Fibroblast of lung (primary cell): Measurements from ENCODE around the gene KCTD11. TPM values are rescaled to one million over a fixed set of nuclear protein-coding genes. Genes with fewer than 3 reads are reported as not detected.

ENCODE experiments used
- DNase-seq, 2 donors: peaks; one replicate each; pipeline versions ENCODE4 v3.0.0 to v3.0.0-alpha.2; 2010; ENCODE audit warnings: low read depth in 2 of 2
- H2AFZ ChIP-seq: 2 replicates; pipeline ENCODE4 v1.5.1; 2012; ENCODE audit warnings: low read length, control low read depth, inconsistent platforms
- H3K27ac ChIP-seq: 2 replicates; pipeline ENCODE4 v1.5.1; 2011; ENCODE audit warnings: low read length, control low read depth; ENCODE audit not compliant: insufficient read depth
- H3K27me3 ChIP-seq: 2 replicates; pipeline ENCODE4 v1.5.1; 2011; ENCODE audit warnings: mild to moderate bottlenecking, low read length; ENCODE audit not compliant: control insufficient read depth, insufficient read depth
- H3K36me3 ChIP-seq: 2 replicates; pipeline ENCODE4 v1.5.1; 2011; ENCODE audit warnings: low read length; ENCODE audit not compliant: control insufficient read depth, insufficient read depth
- H3K4me1 ChIP-seq: 2 replicates; pipeline ENCODE4 v1.5.1; 2011; ENCODE audit warnings: low read length; ENCODE audit not compliant: control insufficient read depth, insufficient read depth; ENCODE audit errors: extremely low read depth
- H3K4me2 ChIP-seq: 2 replicates; pipeline ENCODE4 v1.5.1; 2011; ENCODE audit warnings: low read length, control low read depth; ENCODE audit not compliant: insufficient read depth; ENCODE audit errors: extremely low read depth
- H3K4me3 ChIP-seq, 4 experiments: fragments of 200-600 bp in 1 of 4; sonication (generic) in 1 of 4; replicated peaks in 1 of 4; 2 replicates each; pipeline ENCODE4 v1.5.1; 2011 to 2016; ENCODE audit warnings: low read length in 4 of 4, low read depth in 3 of 4, mild to moderate bottlenecking in 3 of 4, control low read depth in 2 of 4, inconsistent platforms in 1 of 4, mixed read lengths in 1 of 4; ENCODE audit not compliant: insufficient read depth in 1 of 4; ENCODE audit errors: control extremely low read depth in 1 of 4
- H3K79me2 ChIP-seq: 2 replicates; pipeline ENCODE4 v1.5.1; 2012; ENCODE audit warnings: mild to moderate bottlenecking, low read length, inconsistent platforms; ENCODE audit not compliant: control insufficient read depth, insufficient read depth
- H3K9ac ChIP-seq: 2 replicates; pipeline ENCODE4 v1.5.1; 2011; ENCODE audit warnings: mild to moderate bottlenecking, low read length, control low read depth; ENCODE audit not compliant: insufficient read depth
- H3K9me3 ChIP-seq: 2 replicates; pipeline ENCODE4 v1.5.1; 2012; ENCODE audit warnings: low read depth, low read length; ENCODE audit not compliant: control insufficient read depth, insufficient read depth
- H4K20me1 ChIP-seq: 2 replicates; pipeline ENCODE4 v1.5.1; 2011; ENCODE audit warnings: low read length; ENCODE audit not compliant: control insufficient read depth, insufficient read depth; ENCODE audit errors: extremely low read depth
- CTCF ChIP-seq, 2 donors: IDR thresholded peaks in 1 of 2; conservative IDR thresholded peaks in 1 of 2; 1 replicate in 1 of 2; 2 replicates in 1 of 2; pipeline ENCODE4 v1.5.1; 2011 to 2012; ENCODE audit warnings: low read length in 2 of 2, control low read depth in 1 of 2, inconsistent platforms in 1 of 2, low read depth in 1 of 2, mild to moderate bottlenecking in 1 of 2
- EZH2 ChIP-seq: IDR thresholded peaks from 2 replicates; pipeline ENCODE4 v1.5.1; 2012; ENCODE audit warnings: low read length, control low read depth, mild to moderate bottlenecking; ENCODE audit errors: missing control alignments
- polyA plus RNA-seq, 2 donors: library from polyadenylated mRNA; depleted of rRNA in 1 of 2; stranded (reverse) in 1 of 2; unstranded in 1 of 2; fragments of >200 nt; gene quantifications; 2 replicates each; pipeline ENCODE4 v1.2.1, GENCODE V29; 2011 to 2012; ENCODE audit warnings: missing spikeins in 1 of 2
- total RNA-seq: library from RNA; depleted of rRNA; stranded (reverse); fragments of >200 nt; gene quantifications from 2 replicates; pipeline ENCODE4 v1.2.1, GENCODE V29; 2014

Gene KCTD11
- total and polyA plus RNA-seq, 2 donors (not counting 1 experiment from before 2014, with no cell fraction given), result 8.8 to 11.9 TPM

DNA sequence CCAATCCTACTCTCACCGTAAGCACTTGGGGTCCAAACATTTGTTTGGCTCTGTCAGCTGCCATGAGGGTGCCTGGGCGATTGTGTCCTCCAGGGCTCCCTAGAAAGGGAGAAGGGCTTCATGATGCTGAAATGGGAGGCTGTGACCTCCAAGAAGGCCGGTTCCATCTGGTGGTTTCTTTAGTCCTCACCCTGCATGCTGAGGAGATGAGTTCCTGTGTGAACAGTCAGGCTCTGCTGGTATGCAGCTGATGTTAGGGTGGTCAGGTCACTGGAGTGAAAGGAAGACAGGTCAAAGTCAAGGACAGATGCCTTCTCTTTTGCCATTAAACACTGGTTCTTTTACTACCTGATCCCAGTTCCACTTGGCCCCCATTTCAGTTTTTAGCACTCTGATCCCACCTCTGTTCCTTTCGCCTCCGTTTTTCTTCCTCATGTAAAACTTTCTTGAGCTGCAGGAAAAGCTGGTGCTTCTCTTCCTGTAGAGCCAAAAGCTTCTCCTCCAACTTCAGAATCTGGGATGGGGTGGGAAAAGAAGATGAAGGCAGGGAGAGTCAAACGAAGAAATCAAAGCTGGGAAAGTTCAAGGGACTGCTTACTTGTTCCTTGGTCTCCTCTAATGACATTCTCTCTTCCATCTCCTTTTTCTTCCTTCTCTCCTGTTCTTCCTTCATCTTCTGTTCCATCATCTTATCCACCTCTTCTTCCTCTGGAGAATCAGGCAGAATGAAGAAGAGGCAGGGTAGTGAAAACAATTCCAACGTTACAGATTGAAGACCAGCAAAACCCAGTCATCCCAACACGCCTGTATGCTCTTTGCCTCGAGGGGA lies 37.9 kb upstream of the KCTD11 start:
- peaks cover 38% of the 10 kb centered on the region for H3K36me3 ChIP-seq

GRCh38 chr17:7314719-7315569 lies 37.0 kb upstream of the KCTD11 start, which contains the start of gene GPS2:
TSS of gene GPS2 (minus strand) at chr17:7315360. CDS start at chr17:7315052, 308 bp downstream.
- Histone ChIP-seq H2AFZ (peak within 1 kb of the TSS; percentile 57), H3K4me3 (peak within 1 kb of the TSS; percentile 66 to 88 (median 78)), H3K27me3 (no peaks in the 10 kb centered on the region), H3K79me2 (peaks cover 24% of the 10 kb centered on the region), H3K9me3 (no peaks in the 10 kb centered on the region), H3K36me3 (peaks cover 33% of the 10 kb centered on the region), H3K4me2 (peak within 1 kb of the TSS; percentile 89), H3K27ac (peak within 1 kb of the TSS; percentile 75), H4K20me1 (no peaks in the 10 kb centered on the region), H3K4me1 (peaks cover 8% of the 10 kb centered on the region), H3K9ac (peak within 1 kb of the TSS; percentile 85)
- TF ChIP-seq EZH2 (no peak), CTCF (conservative IDR thresholded peaks at IDR 0.05 in 1 of 2, IDR thresholded peaks at IDR 0.05 in 1 of 2; ENCODE audit: low read depth in 1 of 2, low read length in 2 of 2) (no peak)
- DNase-seq, result peak; percentile 78 to 80

More for the DNA sequence above, 37.9 kb upstream of the KCTD11 start:
- Histone ChIP-seq H3K27ac (peak overlapping the region; percentile 75), H4K20me1 (no peaks in the 10 kb centered on the region), H3K9me3 (no peaks in the 10 kb centered on the region), H3K79me2 (peaks cover 33% of the 10 kb centered on the region), H3K4me2 (peak overlapping the region; percentile 76), H3K4me3 (peak overlapping the region; percentile 66 to 88 (median 74)), H3K4me1 (peaks cover 8% of the 10 kb centered on the region), H3K27me3 (no peaks in the 10 kb centered on the region), H3K9ac (peak overlapping the region; percentile 85), H2AFZ (no peak overlapping the region)
- no peak for DNase-seq
- TF ChIP-seq EZH2 (no peak), CTCF (conservative IDR thresholded peaks at IDR 0.05 in 1 of 2, IDR thresholded peaks at IDR 0.05 in 1 of 2; ENCODE audit: low read depth in 1 of 2, low read length in 2 of 2) (no peak)
